GM12892 (cell line): ENCODE results near the gene DXO.

Source experiments
- DNase-seq: peaks from one replicate; pipeline ENCODE4 v3.0.0; 2011; ENCODE audit not compliant: insufficient read length
- FAIRE-seq: peaks from 2 replicates; lab custom pipeline; 2011; peaks lifted over from hg19 to GRCh38; lab: Jason Lieb, UNC
- POLR2A ChIP-seq: IDR thresholded peaks from 2 replicates; pipeline ENCODE4 v1.6.1; 2011; ENCODE audit warnings: low read depth, low read length, control low read depth
- POLR2AphosphoS5 ChIP-seq: IDR thresholded peaks from 2 replicates; pipeline ENCODE4 v1.6.1; 2011; ENCODE audit warnings: low read depth, low read length, control low read depth
- TAF1 ChIP-seq: IDR thresholded peaks from 2 replicates; pipeline ENCODE4 v1.6.1; 2011; ENCODE audit warnings: low read depth, mild to moderate bottlenecking, control low read depth, low read length, borderline replicate concordance

DXO gene

DNA sequence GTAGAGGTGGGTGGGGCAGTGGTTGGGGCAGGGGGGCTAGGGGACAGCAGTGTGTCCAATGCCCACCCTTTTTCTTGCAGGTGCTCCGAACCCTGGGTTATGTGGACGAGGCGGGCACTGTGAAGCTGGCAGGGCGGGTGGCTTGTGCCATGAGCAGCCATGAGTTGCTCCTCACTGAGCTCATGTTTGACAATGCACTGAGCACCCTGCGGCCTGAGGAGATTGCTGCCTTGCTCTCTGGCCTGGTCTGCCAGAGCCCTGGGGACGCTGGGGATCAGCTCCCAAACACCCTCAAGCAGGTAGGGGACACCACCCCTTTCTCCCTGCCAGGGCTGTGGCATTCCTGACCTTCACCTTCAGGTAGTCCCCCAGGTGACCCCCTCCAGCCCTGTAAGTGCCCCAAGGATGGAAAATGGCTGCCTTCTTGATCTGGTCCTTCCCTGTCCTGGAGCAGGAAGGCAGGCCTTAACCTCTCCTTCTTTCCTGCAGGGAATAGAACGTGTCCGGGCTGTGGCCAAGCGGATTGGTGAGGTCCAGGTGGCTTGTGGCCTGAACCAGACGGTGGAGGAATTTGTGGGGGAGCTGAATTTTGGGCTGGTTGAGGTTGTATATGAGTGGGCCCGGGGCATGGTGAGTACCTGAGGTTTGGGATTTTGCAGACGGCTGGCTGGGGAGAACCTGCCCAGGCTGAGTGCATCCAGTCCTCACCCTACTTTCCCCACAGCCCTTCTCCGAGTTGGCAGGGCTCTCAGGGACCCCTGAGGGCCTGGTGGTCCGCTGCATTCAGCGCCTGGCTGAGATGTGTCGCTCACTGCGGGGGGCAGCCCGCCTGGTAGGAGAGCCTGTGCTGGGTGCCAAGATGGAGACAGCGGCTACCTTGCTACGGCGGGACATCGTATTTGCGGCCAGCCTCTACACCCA, 2.9 kb downstream of the DXO start:
- no peak for FAIRE-seq

DNA sequence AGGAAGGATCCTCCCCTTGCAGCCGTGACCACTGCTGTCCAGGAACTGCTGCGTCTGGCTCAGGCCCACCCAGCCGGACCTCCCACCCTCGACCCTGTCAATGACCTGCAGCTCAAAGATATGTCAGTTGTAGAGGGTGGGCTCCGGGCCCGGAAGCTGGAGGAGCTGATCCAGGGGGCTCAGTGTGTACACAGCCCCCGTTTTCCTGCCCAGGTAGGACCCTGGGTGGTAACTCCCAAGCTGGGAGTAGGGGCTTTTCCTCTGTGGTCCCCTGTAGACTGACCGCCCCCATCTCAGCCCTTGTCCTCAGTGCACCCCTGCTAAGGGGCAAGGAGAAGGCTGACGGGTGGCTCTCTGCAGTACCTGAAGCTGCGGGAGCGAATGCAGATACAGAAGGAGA, 3.6 kb downstream of the DXO start:
- FAIRE-seq (no peak), DNase-seq (no peak)
- TF ChIP-seq POLR2A, result no peak
- TF ChIP-seq TAF1, result no peak
- no peak for TF ChIP-seq POLR2AphosphoS5

More for the DNA sequence above, 2.9 kb downstream of the DXO start:
- DNase-seq, result no peak
- TF ChIP-seq TAF1 (no peak), POLR2AphosphoS5 (no peak), POLR2A (no peak)

DNA sequence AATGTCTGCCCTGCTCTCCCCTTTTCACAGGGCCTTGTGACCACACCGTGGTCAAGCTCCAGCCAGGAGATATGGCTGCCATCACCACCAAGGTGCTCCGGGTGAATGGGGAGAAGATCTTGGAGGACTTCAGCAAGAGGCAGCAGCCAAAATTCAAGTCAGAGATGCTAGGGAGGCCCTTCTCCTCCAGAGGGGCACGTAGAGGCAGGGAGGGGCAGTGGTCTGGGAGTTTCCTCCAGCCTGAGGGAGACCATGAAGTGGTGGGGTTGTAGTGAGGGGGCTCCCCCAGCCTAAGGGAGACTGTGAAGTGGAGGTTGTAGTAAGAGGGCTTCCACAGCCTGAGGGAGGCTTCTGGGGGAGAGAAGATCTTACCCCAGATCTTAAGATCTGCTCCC, 4.0 kb downstream of the DXO start:
- TF ChIP-seq TAF1 (no peak), POLR2A (no peak; the same call in 1 of the 2 replicates), POLR2AphosphoS5 (no peak)
- DNase-seq (no peak), FAIRE-seq (no peak)

GRCh38 chr6:31966997-31967925, 4.7 kb downstream of the DXO start:
- TF ChIP-seq POLR2AphosphoS5, result no peak
- no peak for TF ChIP-seq POLR2A
- no peak for TF ChIP-seq TAF1
- DNase-seq (no peak), FAIRE-seq (no peak)

DNA sequence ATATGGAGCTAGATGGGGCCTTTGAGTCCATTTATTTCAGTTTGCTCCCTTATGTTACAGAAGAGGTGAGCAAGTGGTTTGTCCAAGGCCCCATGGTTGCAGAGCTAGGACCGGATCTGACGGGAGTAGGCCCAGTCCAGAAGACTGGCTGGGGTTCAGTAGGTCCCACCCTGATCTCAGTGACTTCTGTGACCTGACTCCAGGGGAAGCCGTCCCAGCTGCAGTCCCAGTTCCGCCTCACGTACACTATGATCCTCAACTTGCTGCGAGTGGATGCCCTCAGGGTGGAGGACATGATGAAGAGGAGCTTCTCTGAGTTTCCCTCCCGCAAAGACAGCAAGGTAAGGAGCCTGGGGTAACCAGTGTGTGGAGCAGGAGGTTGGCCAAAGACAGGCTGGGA, 5.4 kb downstream of the DXO start:
- no peak for FAIRE-seq
- no peak for DNase-seq
- TF ChIP-seq TAF1, result no peak
- TF ChIP-seq POLR2AphosphoS5, result no peak
- no peak for TF ChIP-seq POLR2A

GRCh38 chr6:31965700-31966099, 6.2 kb downstream of the DXO start:
- FAIRE-seq, result no peak

GRCh38 chr6:31963921-31964320, 8.0 kb downstream of the DXO start:
- no peak for DNase-seq
- TF ChIP-seq POLR2AphosphoS5 (no peak), TAF1 (0 out of 2 replicates have a peak, but pooled peaks have one; percentile 19)
- FAIRE-seq, result no peak

More at GRCh38 chr6:31965700-31966099, 6.2 kb downstream of the DXO start:
- TF ChIP-seq POLR2AphosphoS5, result no peak
- no peak for TF ChIP-seq TAF1
- no peak for DNase-seq

DNA sequence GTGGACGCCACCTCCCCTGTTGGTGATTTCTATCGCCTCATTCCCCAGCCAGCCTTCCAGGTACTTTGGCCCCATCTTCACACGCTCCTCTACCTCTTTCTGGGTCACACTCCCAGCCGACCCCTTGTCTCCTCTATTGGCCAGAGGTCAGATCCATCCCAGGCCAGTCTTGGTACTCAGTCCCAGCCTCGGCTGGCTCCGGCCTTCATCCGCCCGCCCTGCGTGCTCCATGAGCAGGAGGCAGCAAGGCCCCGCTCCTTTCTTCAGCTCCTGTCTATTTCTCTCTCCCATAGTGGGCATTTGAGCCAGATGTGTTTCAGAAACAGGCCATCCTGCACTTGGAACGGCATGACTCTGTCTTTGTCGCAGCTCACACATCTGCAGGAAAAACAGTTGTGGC, 10.3 kb downstream of the DXO start:
- no peak for DNase-seq
- TF ChIP-seq TAF1, result no peak
- TF ChIP-seq POLR2AphosphoS5, result no peak
- no peak for TF ChIP-seq POLR2A
- FAIRE-seq, result no peak

DNA sequence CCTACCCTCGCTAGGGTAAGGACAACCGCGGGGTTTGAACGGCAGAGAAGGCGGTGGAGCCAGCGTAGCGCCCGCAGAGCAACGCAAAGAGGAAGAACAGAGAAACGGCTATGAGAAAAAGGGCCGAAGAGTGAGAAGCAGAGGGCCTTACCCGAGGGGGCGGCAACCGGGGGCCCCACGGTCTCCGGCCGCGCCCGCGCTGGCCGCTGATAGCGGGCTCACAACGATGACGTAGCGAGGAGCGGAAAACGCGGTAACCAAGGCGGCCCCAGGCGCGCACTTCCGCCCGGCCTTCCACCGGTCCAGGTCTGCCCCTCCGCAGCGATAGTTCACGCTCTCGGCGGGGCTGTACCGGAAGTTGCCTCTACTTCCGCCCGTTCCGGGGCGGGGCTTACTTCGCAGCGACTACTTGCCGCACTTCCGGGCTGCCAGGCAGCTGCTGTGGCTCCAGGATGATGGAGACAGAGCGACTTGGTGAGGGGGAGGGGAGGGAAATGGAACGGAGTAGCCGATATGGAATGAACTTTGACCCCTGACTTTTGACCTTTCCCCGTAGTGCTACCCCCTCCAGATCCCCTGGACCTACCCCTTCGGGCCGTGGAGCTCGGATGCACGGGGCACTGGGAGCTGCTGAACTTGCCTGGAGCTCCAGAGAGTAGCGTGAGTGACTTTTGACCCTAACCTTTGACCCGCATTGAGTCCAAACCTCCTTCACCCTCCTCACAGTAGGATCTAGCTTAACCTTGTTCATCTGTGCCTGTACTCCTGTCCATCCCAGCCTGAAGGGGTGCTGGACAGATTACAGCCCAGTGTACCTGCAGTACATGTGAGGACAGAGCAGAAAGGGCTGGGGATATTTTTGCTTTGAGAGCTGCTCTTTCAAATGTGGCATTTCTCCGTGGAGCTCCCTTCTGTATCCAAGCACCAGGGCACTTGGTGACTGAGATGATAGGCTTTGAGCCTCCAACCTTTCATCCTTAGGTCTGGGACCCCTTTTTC, 12.9 kb downstream of the DXO start, which contains the start of the genes NELFE and SKIC2:
NELFE (minus strand) TSS at position 231 of the 999 bp plus-strand sequence. CDS start 525 bp downstream, outside the sequence.
SKIC2 (plus strand) TSS at position 435 of the 999 bp plus-strand sequence; CDS start at position 453, 18 bp downstream.
- FAIRE-seq (peak; percentile 94), DNase-seq (peak; percentile 100)
- TF ChIP-seq TAF1, result peak; percentile 98
- TF ChIP-seq POLR2A, result peak; percentile 88
- peak; percentile 88 for TF ChIP-seq POLR2AphosphoS5

- DNase-seq (no peak), FAIRE-seq (no peak)
- TF ChIP-seq POLR2A, result no peak
- TF ChIP-seq POLR2AphosphoS5, result no peak
- TF ChIP-seq TAF1, result no peak
Observed at GRCh38 chr6:31958412-31958740, 13.6 kb downstream of the DXO start.

DNA sequence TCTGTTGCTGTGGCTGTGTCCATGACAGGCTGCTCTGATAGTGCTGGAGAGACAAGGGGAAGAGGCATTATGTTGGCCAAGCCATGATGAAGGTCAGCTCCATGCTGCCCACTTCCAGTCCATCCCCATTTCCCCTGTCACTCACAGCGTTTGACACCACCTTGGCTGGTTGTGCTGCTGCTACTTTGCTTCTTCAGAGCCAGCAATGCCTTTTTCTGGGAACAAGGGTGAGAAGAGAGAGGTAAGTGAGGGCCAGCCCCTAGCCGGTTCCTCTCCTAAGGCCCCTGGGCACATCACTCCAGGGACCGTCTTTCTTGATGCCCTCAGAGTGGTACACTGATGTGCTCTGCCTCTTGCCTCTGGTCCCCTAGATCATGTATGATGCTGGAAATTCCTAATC, 15.1 kb downstream of the DXO start:
- DNase-seq (no peak), FAIRE-seq (no peak)
- TF ChIP-seq TAF1 (no peak), POLR2AphosphoS5 (no peak), POLR2A (no peak)
